Panc1 (cell line): ENCODE results near the gene PIGS.

Source experiments
- CTCF ChIP-seq: fragments of 450-650 bp; IDR thresholded peaks from 2 replicates; pipeline ENCODE4 v1.5.1; 2017; ENCODE audit warnings: mild to moderate bottlenecking
- REST ChIP-seq, 2 experiments: IDR thresholded peaks; 2 replicates each; pipeline ENCODE4 v1.6.1; 2011 to 2012; ENCODE audit warnings: low read depth in 2 of 2, control low read depth in 1 of 2, low read length in 1 of 2, mild to moderate bottlenecking in 1 of 2, moderate library complexity in 1 of 2; ENCODE audit not compliant: insufficient read depth in 1 of 2

GRCh38 chr17:28532050-28532960, 39.0 kb downstream of the PIGS start:
- TF ChIP-seq CTCF: no peak
- TF ChIP-seq REST (IDR thresholded peaks at IDR 0.05; ENCODE audit: insufficient read depth in 1 of 2, low read depth in 2 of 2, low read length in 1 of 2): no peak
